ENCODE measurements around the gene TRIM10. TPM values are rescaled to one million over a fixed set of nuclear protein-coding genes. Genes with fewer than 3 reads are reported as not detected.

Gene TRIM10
- total RNA-seq (2014; rRNA removed; shearing (Covaris generic)) (0.11 TPM in 1 of 2 replicates, not detected in the other), polyA plus RNA-seq (2016; fragmentation: Nextera tagmentation; extraction: Ambion mirVana) (not detected in 2 replicates)

- Histone ChIP-seq H3K4me2 (ENCODE audit: unreplicated experiment) (no peak within 1 kb of the TSS), H3K9me3 (ENCODE audit: low read depth) (no peaks in the 10 kb centered on the region), H3K79me2 (ENCODE audit: insufficient read depth) (no peaks in the 10 kb centered on the region), H3K9ac (no peak within 1 kb of the TSS), H3K27ac (no peak within 1 kb of the TSS), H3F3A (ENCODE audit: insufficient read depth) (peaks cover 3% of the 10 kb centered on the region), H3K9me2 (ENCODE audit: insufficient read depth) (no peaks in the 10 kb centered on the region), H3K36me3 (ENCODE audit: low read depth) (no peaks in the 10 kb centered on the region), H4K20me1 (ENCODE audit: insufficient read depth) (no peaks in the 10 kb centered on the region), H3K4me3 (no peak within 1 kb of the TSS), H3K4me1 (ENCODE audit: insufficient read depth) (peaks cover 20% of the 10 kb centered on the region), H3K27me3 (replicated peaks; ENCODE audit: insufficient read depth) (no peaks in the 10 kb centered on the region; the same call in 1 of the 2 replicates), H2AFZ (no peak within 1 kb of the TSS)
- in situ Hi-C loops (cut with MboI), result no loop called here
- WGBS, 2 experiments (ENCODE audit: low coverage in 1 of 2, low lambda C conversion rate in 2 of 2, missing lambda C conversion rate in 2 of 2), result 50 to 74% methylated on average over 4 of the region's 4 CpGs
- no peak for TF ChIP-seq EZH2phosphoT487 (IDR thresholded peaks at IDR 0.05; ENCODE audit: insufficient read depth, low read depth)
- TF ChIP-seq EZH2 (IDR thresholded peaks at IDR 0.05; ENCODE audit: insufficient read depth, poor library complexity, severe bottlenecking), result no peak
- DNase-seq, result no peak
These were observed at the start of gene TRIM10 for GRCh38 chr6:30160785-30161531. Gene TRIM10 (minus strand): TSS chr6:30161211. CDS start chr6:30160858, 353 bp downstream.

- Histone ChIP-seq H3K36me3 (ENCODE audit: low read depth) (no peaks in the 10 kb centered on the region), H3K4me3 (peak overlapping the region; percentile 17; the same call in 1 of the 2 replicates), H4K20me1 (ENCODE audit: insufficient read depth) (peaks cover 3% of the 10 kb centered on the region; the same call in 1 of the 2 replicates), H3K9ac (peak overlapping the region; percentile 23; the same call in 1 of the 2 replicates), H3K79me2 (ENCODE audit: insufficient read depth) (peaks cover 97% of the 10 kb centered on the region), H3K27ac (peak overlapping the region; percentile 29), H3K4me1 (ENCODE audit: insufficient read depth) (peaks cover 41% of the 10 kb centered on the region), H3F3A (ENCODE audit: insufficient read depth) (peaks cover 34% of the 10 kb centered on the region), H2AFZ (no peak overlapping the region), H3K9me2 (ENCODE audit: insufficient read depth) (no peaks in the 10 kb centered on the region), H3K9me3 (ENCODE audit: low read depth) (no peaks in the 10 kb centered on the region), H3K27me3 (replicated peaks; ENCODE audit: insufficient read depth) (no peaks in the 10 kb centered on the region), H3K4me2 (ENCODE audit: unreplicated experiment) (peak overlapping the region; percentile 57)
- in situ Hi-C loops (cut with MboI), result no loop called here
- 12 to 19% methylated on average over 4 of the region's 4 CpGs for WGBS, 2 experiments (ENCODE audit: low coverage in 1 of 2, low lambda C conversion rate in 2 of 2, missing lambda C conversion rate in 2 of 2)
- DNase-seq, result peak; percentile 49
- TF ChIP-seq EZH2 (IDR thresholded peaks at IDR 0.05; ENCODE audit: insufficient read depth, poor library complexity, severe bottlenecking) (no peak), EZH2phosphoT487 (IDR thresholded peaks at IDR 0.05; ENCODE audit: insufficient read depth, low read depth) (no peak)
These were observed 46.7 kb upstream of the TRIM10 start for GRCh38 chr6:30207619-30208295.

- in situ Hi-C loops (cut with MboI), result no loop called here
- peaks cover 28% of the 10 kb centered on the region for H3F3A ChIP-seq (ENCODE audit: insufficient read depth)
- peak; percentile 58 for DNase-seq
- no peaks in the 10 kb centered on the region for H3K9me2 ChIP-seq (ENCODE audit: insufficient read depth)
- H3K27me3 ChIP-seq (replicated peaks; ENCODE audit: insufficient read depth), result no peaks in the 10 kb centered on the region
- WGBS, 2 experiments (ENCODE audit: low coverage in 1 of 2, low lambda C conversion rate in 2 of 2, missing lambda C conversion rate in 2 of 2), result 47 to 48% methylated on average over 11 of the region's 11 CpGs
- TF ChIP-seq EZH2 (IDR thresholded peaks at IDR 0.05; ENCODE audit: insufficient read depth, poor library complexity, severe bottlenecking) (no peak), EZH2phosphoT487 (IDR thresholded peaks at IDR 0.05; ENCODE audit: insufficient read depth, low read depth) (no peak)
- peak overlapping the region; percentile 57 for H3K4me2 ChIP-seq (ENCODE audit: unreplicated experiment)
- H3K79me2 ChIP-seq (ENCODE audit: insufficient read depth), result peaks cover 97% of the 10 kb centered on the region
- H3K36me3 ChIP-seq (ENCODE audit: low read depth), result no peaks in the 10 kb centered on the region
- H3K9me3 ChIP-seq (ENCODE audit: low read depth), result no peaks in the 10 kb centered on the region
- peaks cover 3% of the 10 kb centered on the region; the same call in 1 of the 2 replicates for H4K20me1 ChIP-seq (ENCODE audit: insufficient read depth)
- peaks cover 36% of the 10 kb centered on the region for H3K4me1 ChIP-seq (ENCODE audit: insufficient read depth)
- H3K9ac ChIP-seq, result peak overlapping the region; percentile 23; the same call in 1 of the 2 replicates
- H2AFZ ChIP-seq, result no peak overlapping the region
- peak overlapping the region; percentile 17; the same call in 1 of the 2 replicates for H3K4me3 ChIP-seq
- H3K27ac ChIP-seq, result peak overlapping the region; percentile 29
These were observed 46.0 kb upstream of the TRIM10 start for GRCh38 chr6:30206799-30207618.

- Histone ChIP-seq H3K4me2 (ENCODE audit: unreplicated experiment) (peak overlapping the region; percentile 57), H3K9ac (no peak overlapping the region), H3K9me3 (ENCODE audit: low read depth) (no peaks in the 10 kb centered on the region), H4K20me1 (ENCODE audit: insufficient read depth) (peaks cover 3% of the 10 kb centered on the region; the same call in 1 of the 2 replicates), H2AFZ (no peak overlapping the region), H3K27ac (peak overlapping the region; percentile 29), H3K4me3 (no peak overlapping the region), H3F3A (ENCODE audit: insufficient read depth) (peaks cover 28% of the 10 kb centered on the region), H3K4me1 (ENCODE audit: insufficient read depth) (peaks cover 28% of the 10 kb centered on the region), H3K36me3 (ENCODE audit: low read depth) (no peaks in the 10 kb centered on the region), H3K9me2 (ENCODE audit: insufficient read depth) (no peaks in the 10 kb centered on the region), H3K79me2 (ENCODE audit: insufficient read depth) (peaks cover 97% of the 10 kb centered on the region), H3K27me3 (replicated peaks; ENCODE audit: insufficient read depth) (no peaks in the 10 kb centered on the region)
- peak; percentile 65 for DNase-seq
- TF ChIP-seq EZH2phosphoT487 (IDR thresholded peaks at IDR 0.05; ENCODE audit: insufficient read depth, low read depth) (no peak), EZH2 (IDR thresholded peaks at IDR 0.05; ENCODE audit: insufficient read depth, poor library complexity, severe bottlenecking) (no peak)
- in situ Hi-C loops (cut with MboI), result no loop called here
- WGBS, 2 experiments (ENCODE audit: low coverage in 1 of 2, low lambda C conversion rate in 2 of 2, missing lambda C conversion rate in 2 of 2), result 63 to 65% methylated on average over 7 of the region's 7 CpGs
These were observed 45.1 kb upstream of the TRIM10 start for GRCh38 chr6:30206152-30206551.
